HFFc6 (cell line): ENCODE data around the gene DHRS12. TPM values are rescaled to one million over a fixed set of nuclear protein-coding genes. Genes with fewer than 3 reads are reported as not detected.

Experiments used
- DNase-seq: peaks from one replicate; pipeline ENCODE4 v3.0.0-alpha.2; 2018
- H3K27ac Mint-ChIP-seq: 2 replicates; pipeline ENCODE4 v1.8.0; 2020; ENCODE audit warnings: mild to moderate bottlenecking, mixed read lengths
- H3K27me3 Mint-ChIP-seq: 2 replicates; pipeline ENCODE4 v1.8.0; 2021; ENCODE audit warnings: mild to moderate bottlenecking, moderate library complexity, mixed read lengths; ENCODE audit not compliant: insufficient read depth
- H3K36me3 Mint-ChIP-seq: 2 replicates; pipeline ENCODE4 v1.8.0; 2021; ENCODE audit warnings: low read depth, mixed read lengths
- H3K4me1 Mint-ChIP-seq: 2 replicates; pipeline ENCODE4 v1.8.0; 2020; ENCODE audit warnings: low read depth, mixed read lengths
- H3K4me3 Mint-ChIP-seq: 2 replicates; pipeline ENCODE4 v1.8.0; 2020; ENCODE audit warnings: mild to moderate bottlenecking, moderate library complexity, mixed read lengths
- H3K9me3 Mint-ChIP-seq: 2 replicates; pipeline ENCODE4 v1.8.0; 2020; ENCODE audit warnings: mild to moderate bottlenecking, mixed read lengths
- total RNA-seq, 6 experiments: library from RNA; stranded (reverse); fragmentation: NEBNext Ultra II Directional; extraction: Animal tissue kit (Norgen Biotek cat#: 25700); gene quantifications; 2 replicates in 1 of 6; 3 replicates in 5 of 6; pipeline ENCODE4 v1.2.3, GENCODE V29; 2021
- TF ChIP-seq, protein P1 (sequence below): fragments of 200-600 bp; sonication (generic); IDR thresholded peaks from 2 replicates; pipeline ENCODE4 v1.5.0; 2021; ENCODE audit warnings: antibody characterized with exemption, mild to moderate bottlenecking

The DHRS12 gene
- total RNA-seq, 6 experiments from 2014 or later: 1.9 to 2.7 (median 2.4) TPM

DNA sequence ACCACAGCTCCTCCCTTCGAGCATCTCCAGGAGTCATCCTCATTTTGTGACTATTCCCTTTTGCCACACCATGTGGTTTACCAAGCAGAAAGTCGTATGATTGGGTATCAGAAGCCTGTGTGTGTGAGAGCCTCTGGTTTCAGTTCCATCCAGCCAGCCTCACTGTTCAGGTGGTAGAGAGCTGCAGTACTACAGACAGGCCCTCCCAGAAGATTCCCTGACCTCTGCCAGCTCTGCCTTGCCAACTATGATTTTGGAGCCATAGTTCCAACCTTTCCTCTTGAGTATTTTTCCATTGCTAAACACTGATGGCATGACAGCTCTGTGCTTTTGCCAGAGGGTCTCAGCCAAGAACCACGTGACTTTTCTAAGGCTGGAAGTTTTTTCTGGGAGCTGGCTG lies 82.5 kb downstream of the DHRS12 start:
- Mint-ChIP-seq H3K27me3 (no peaks in the 10 kb centered on the region), H3K4me3 (no peak overlapping the region), H3K27ac (no peak overlapping the region), H3K36me3 (peaks cover 43% of the 10 kb centered on the region), H3K9me3 (no peaks in the 10 kb centered on the region), H3K4me1 (peaks cover 49% of the 10 kb centered on the region)
- no peak for DNase-seq
- TF ChIP-seq, protein P1, sequence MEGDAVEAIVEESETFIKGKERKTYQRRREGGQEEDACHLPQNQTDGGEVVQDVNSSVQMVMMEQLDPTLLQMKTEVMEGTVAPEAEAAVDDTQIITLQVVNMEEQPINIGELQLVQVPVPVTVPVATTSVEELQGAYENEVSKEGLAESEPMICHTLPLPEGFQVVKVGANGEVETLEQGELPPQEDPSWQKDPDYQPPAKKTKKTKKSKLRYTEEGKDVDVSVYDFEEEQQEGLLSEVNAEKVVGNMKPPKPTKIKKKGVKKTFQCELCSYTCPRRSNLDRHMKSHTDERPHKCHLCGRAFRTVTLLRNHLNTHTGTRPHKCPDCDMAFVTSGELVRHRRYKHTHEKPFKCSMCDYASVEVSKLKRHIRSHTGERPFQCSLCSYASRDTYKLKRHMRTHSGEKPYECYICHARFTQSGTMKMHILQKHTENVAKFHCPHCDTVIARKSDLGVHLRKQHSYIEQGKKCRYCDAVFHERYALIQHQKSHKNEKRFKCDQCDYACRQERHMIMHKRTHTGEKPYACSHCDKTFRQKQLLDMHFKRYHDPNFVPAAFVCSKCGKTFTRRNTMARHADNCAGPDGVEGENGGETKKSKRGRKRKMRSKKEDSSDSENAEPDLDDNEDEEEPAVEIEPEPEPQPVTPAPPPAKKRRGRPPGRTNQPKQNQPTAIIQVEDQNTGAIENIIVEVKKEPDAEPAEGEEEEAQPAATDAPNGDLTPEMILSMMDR: no peak

DNA sequence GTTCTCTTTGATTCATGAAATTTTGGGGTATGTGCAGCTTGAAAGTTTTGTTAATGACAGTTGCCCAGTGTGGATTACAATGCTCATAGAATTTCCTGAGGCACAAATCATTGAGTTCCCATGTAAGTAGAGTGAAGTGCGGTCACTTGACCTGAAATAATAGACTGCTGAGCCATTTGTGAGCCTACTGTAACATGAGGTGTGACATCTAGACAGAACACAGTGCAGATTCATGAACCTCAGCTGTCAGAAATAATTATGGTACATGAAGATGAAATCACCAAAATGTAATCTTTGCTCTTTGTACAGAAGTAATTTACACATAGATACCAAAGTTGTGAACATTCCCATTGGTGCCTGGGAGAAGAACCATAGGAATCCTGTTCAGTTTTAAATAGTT lies 84.6 kb downstream of the DHRS12 start:
- H3K9me3 Mint-ChIP-seq: no peaks in the 10 kb centered on the region
- no peaks in the 10 kb centered on the region for H3K27me3 Mint-ChIP-seq
- peaks cover 68% of the 10 kb centered on the region for H3K4me1 Mint-ChIP-seq
- H3K36me3 Mint-ChIP-seq: peaks cover 44% of the 10 kb centered on the region
- no peak overlapping the region; the same call in 1 of the 2 replicates for H3K27ac Mint-ChIP-seq
- TF ChIP-seq, protein P1: no peak
- no peak for DNase-seq
- no peak overlapping the region for H3K4me3 Mint-ChIP-seq

Other genes starting within 250 kb of the DHRS12 start
- 10 to 100 TPM; 11.4 to 15.7 (median 13.4) TPM for gene WDFY2, start 219.7 kb downstream of the DHRS12 start, total RNA-seq
- gene TMEM272, start 41.0 kb upstream of the DHRS12 start, total RNA-seq: not detected
- gene CCDC70, start 57.8 kb upstream of the DHRS12 start, total RNA-seq: not detected
- gene ATP7B, start 207.3 kb upstream of the DHRS12 start, total RNA-seq: 1 to 10 TPM in 4 of 6 experiments, under 1 TPM in 2; 0.81 to 4.8 (median 1.1) TPM
- gene ALG11, start 208.2 kb upstream of the DHRS12 start, total RNA-seq: 10 to 100 TPM; 37.1 to 45.2 (median 41.0) TPM
- gene UTP14C, start 220.5 kb upstream of the DHRS12 start, total RNA-seq: 10 to 100 TPM; 14.9 to 20.3 (median 17.5) TPM